TTC549 (cell line): ENCODE results near the gene ENDOD1.
"Not testable (repeated sequence)": the region's sequence is repeated elsewhere in the genome, so short reads cannot be mapped to it uniquely, and the experiment has no call there.

Experiments
- FAIRE-seq: peaks from 2 replicates; lab custom pipeline; 2012; peaks lifted over from hg19 to GRCh38; lab: Jason Lieb, UNC

ENDOD1 gene

GRCh38 chr11:95104121-95104830 lies 14.6 kb downstream of the ENDOD1 start:
- no peak for FAIRE-seq

- no peak for FAIRE-seq
Observed at GRCh38 chr11:95104856-95105255, 15.2 kb downstream of the ENDOD1 start.

GRCh38 chr11:95108159-95108611 lies 18.5 kb downstream of the ENDOD1 start:
- FAIRE-seq: no peak

GRCh38 chr11:95108671-95109551 lies 19.3 kb downstream of the ENDOD1 start:
- no peak for FAIRE-seq

- FAIRE-seq: not testable (repeated sequence)
Observed at GRCh38 chr11:95111471-95111870, 21.8 kb downstream of the ENDOD1 start.

- FAIRE-seq: no peak
Observed at GRCh38 chr11:95111923-95112540, 22.4 kb downstream of the ENDOD1 start.

- FAIRE-seq: no peak
Observed at GRCh38 chr11:95115597-95115996, 26.0 kb downstream of the ENDOD1 start.

GRCh38 chr11:95119361-95120060 lies 29.9 kb downstream of the ENDOD1 start:
- no peak for FAIRE-seq

GRCh38 chr11:95121698-95122097 lies 32.1 kb downstream of the ENDOD1 start:
- no peak for FAIRE-seq

- no peak for FAIRE-seq
Observed at GRCh38 chr11:95123556-95123955, 33.9 kb downstream of the ENDOD1 start.

GRCh38 chr11:95128602-95129001 lies 39.0 kb downstream of the ENDOD1 start:
- FAIRE-seq: no peak

GRCh38 chr11:95132956-95133355 lies 43.3 kb downstream of the ENDOD1 start:
- no peak for FAIRE-seq

- no peak for FAIRE-seq
Observed at GRCh38 chr11:95134491-95134890, 44.8 kb downstream of the ENDOD1 start.

- FAIRE-seq: no peak
Observed at GRCh38 chr11:95135155-95135554, 45.5 kb downstream of the ENDOD1 start.

- FAIRE-seq: no peak
Observed at GRCh38 chr11:95135880-95136279, 46.2 kb downstream of the ENDOD1 start.

GRCh38 chr11:95136747-95137146 lies 47.1 kb downstream of the ENDOD1 start:
- not testable (repeated sequence) for FAIRE-seq

- FAIRE-seq: no peak
Observed at GRCh38 chr11:95137299-95137698, 47.7 kb downstream of the ENDOD1 start.

- FAIRE-seq: no peak
Observed at GRCh38 chr11:95138448-95138847, 48.8 kb downstream of the ENDOD1 start.

- FAIRE-seq: no peak
Observed at GRCh38 chr11:95140397-95141033, 50.9 kb downstream of the ENDOD1 start.

GRCh38 chr11:95142431-95142830 lies 52.8 kb downstream of the ENDOD1 start:
- no peak for FAIRE-seq

- FAIRE-seq: no peak
Observed at GRCh38 chr11:95143106-95143681, 53.5 kb downstream of the ENDOD1 start.
